GM23248 (cell line): ENCODE data around the gene SCN4B. TPM values are rescaled to one million over a fixed set of nuclear protein-coding genes. Genes with fewer than 3 reads are reported as not detected.
A peak's percentile ranks its signal among the peaks of the same experiment; 100 is the strongest.

Experiments
- DNase-seq: peaks from one replicate; pipeline ENCODE4 v3.0.0-alpha.2; 2015
- H2AFZ ChIP-seq: fragments of 200-600 bp; sonication (generic); 2 replicates; pipeline ENCODE4 v1.6.1; 2016; ENCODE audit warnings: antibody characterized with exemption
- H3F3A ChIP-seq: fragments of 200-600 bp; sonication (generic); 2 replicates; pipeline ENCODE4 v1.6.1; 2016; ENCODE audit warnings: mild to moderate bottlenecking, antibody characterized with exemption, mixed run types; ENCODE audit not compliant: insufficient read depth
- H3K27ac ChIP-seq: fragments of 200-600 bp; sonication (generic); 2 replicates; pipeline ENCODE4 v1.5.1; 2016; ENCODE audit warnings: mild to moderate bottlenecking
- H3K27me3 ChIP-seq: fragments of 200-600 bp; sonication (generic); replicated peaks from 2 replicates; pipeline ENCODE4 v1.6.1; 2016; ENCODE audit warnings: mild to moderate bottlenecking; ENCODE audit not compliant: insufficient read depth
- H3K36me3 ChIP-seq: fragments of 200-600 bp; sonication (generic); 2 replicates; pipeline ENCODE4 v1.6.1; 2016; ENCODE audit warnings: low read depth, mild to moderate bottlenecking
- H3K4me1 ChIP-seq: fragments of 200-600 bp; sonication (generic); 2 replicates; pipeline ENCODE4 v1.6.1; 2016; ENCODE audit warnings: mild to moderate bottlenecking; ENCODE audit not compliant: insufficient read depth
- H3K4me2 ChIP-seq: fragments of 200-600 bp; sonication (generic); one replicate; pipeline ENCODE4 v1.6.1; 2016; ENCODE audit warnings: mild to moderate bottlenecking; ENCODE audit not compliant: unreplicated experiment
- H3K4me3 ChIP-seq: fragments of 200-600 bp; sonication (generic); 2 replicates; pipeline ENCODE4 v1.5.1; 2016; ENCODE audit warnings: mild to moderate bottlenecking
- H3K79me2 ChIP-seq: fragments of 200-600 bp; sonication (generic); 2 replicates; pipeline ENCODE4 v1.6.1; 2016; ENCODE audit warnings: mild to moderate bottlenecking; ENCODE audit not compliant: insufficient read depth
- H3K9ac ChIP-seq: fragments of 200-600 bp; sonication (generic); 2 replicates; pipeline ENCODE4 v1.6.1; 2016; ENCODE audit warnings: mild to moderate bottlenecking
- H3K9me2 ChIP-seq: fragments of 200-600 bp; sonication (generic); 2 replicates; pipeline ENCODE4 v1.6.1; 2016; ENCODE audit warnings: mixed run types, mild to moderate bottlenecking, moderate library complexity; ENCODE audit not compliant: insufficient read depth
- H3K9me3 ChIP-seq: fragments of 200-600 bp; sonication (generic); one replicate; pipeline ENCODE4 v1.6.1; 2017; ENCODE audit warnings: low read depth
- H4K20me1 ChIP-seq: fragments of 200-600 bp; sonication (generic); 2 replicates; pipeline ENCODE4 v1.6.0; 2016; ENCODE audit not compliant: insufficient read depth
- EZH2 ChIP-seq: fragments of 200-600 bp; sonication (generic); IDR thresholded peaks from 2 replicates; pipeline ENCODE4 v1.6.1; 2018; ENCODE audit warnings: antibody characterized with exemption, mild to moderate bottlenecking; ENCODE audit not compliant: insufficient read depth, poor library complexity, severe bottlenecking
- EZH2phosphoT487 ChIP-seq: fragments of 200-600 bp; sonication (generic); IDR thresholded peaks from 2 replicates; pipeline ENCODE4 v1.6.1; 2018; ENCODE audit warnings: antibody characterized with exemption, moderate library complexity, mild to moderate bottlenecking, low read depth; ENCODE audit not compliant: insufficient read depth
- WGBS, 2 experiments: methylation state at CpG; one replicate each; pipeline ENCODE4 v1.1.6; 2015 to 2017; ENCODE audit warnings: low lambda C conversion rate in 2 of 2, low coverage in 1 of 2; ENCODE audit errors: missing lambda C conversion rate in 2 of 2; 5-methylcytosine and 5-hydroxymethylcytosine counted together
- in situ Hi-C: fragments of 300-500 bp; cut with MboI; formaldehyde crosslinking; loops from 2 replicates; pipeline ENCODE4 v1.15.0; 2020
- polyA plus RNA-seq: library from polyadenylated mRNA; unstranded; fragments of >200 nt; fragmentation: Nextera tagmentation; extraction: Ambion mirVana; gene quantifications from 2 replicates; pipeline ENCODE4 v1.2.1, GENCODE V29; 2016
- total RNA-seq: library from RNA; depleted of rRNA; stranded (reverse); fragments of >200 nt; shearing (Covaris generic); gene quantifications from 2 replicates; pipeline ENCODE4 v1.2.3, GENCODE V29; 2014

The SCN4B gene
- total and polyA plus RNA-seq, 2 experiments from 2014 or later, result not detected

DNA sequence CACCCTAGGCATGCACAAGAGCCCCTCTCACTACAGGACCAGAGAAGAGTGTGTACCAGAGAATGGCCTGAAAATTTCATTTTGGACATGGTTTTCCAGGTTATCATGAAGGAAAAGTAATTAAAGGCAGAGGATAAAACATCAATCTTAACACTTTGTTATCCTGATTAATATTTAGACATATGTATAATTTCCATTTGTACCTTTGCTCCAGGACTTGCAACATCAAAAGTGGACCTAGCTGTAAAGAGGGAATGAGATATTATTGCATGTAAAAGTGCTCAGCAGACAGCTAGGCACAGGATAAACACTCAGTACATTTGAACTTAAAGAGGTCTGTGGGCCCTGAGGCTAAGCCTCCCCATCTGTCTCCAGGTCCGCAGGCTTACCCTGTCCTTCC, 2.0 kb upstream of the SCN4B start:
- H3K4me3 ChIP-seq, result no peak overlapping the region
- H3K79me2 ChIP-seq, result no peaks in the 10 kb centered on the region
- no peaks in the 10 kb centered on the region for H3F3A ChIP-seq
- no peak overlapping the region for H3K9ac ChIP-seq
- no peak overlapping the region for H3K27ac ChIP-seq
- no peak overlapping the region for H2AFZ ChIP-seq
- no peaks in the 10 kb centered on the region for H3K9me2 ChIP-seq
- H3K27me3 ChIP-seq, result peaks cover 77% of the 10 kb centered on the region
- no peaks in the 10 kb centered on the region for H3K36me3 ChIP-seq
- H3K4me2 ChIP-seq, result no peak overlapping the region
- no peaks in the 10 kb centered on the region for H3K9me3 ChIP-seq
- TF ChIP-seq EZH2phosphoT487, result no peak
- TF ChIP-seq EZH2, result no peak
- no peaks in the 10 kb centered on the region for H4K20me1 ChIP-seq
- 89% methylated on average over 1 of the region's 1 CpG for WGBS, 2 experiments
- H3K4me1 ChIP-seq, result no peaks in the 10 kb centered on the region
- DNase-seq, result no peak
- in situ Hi-C loops, result no loop called here

DNA sequence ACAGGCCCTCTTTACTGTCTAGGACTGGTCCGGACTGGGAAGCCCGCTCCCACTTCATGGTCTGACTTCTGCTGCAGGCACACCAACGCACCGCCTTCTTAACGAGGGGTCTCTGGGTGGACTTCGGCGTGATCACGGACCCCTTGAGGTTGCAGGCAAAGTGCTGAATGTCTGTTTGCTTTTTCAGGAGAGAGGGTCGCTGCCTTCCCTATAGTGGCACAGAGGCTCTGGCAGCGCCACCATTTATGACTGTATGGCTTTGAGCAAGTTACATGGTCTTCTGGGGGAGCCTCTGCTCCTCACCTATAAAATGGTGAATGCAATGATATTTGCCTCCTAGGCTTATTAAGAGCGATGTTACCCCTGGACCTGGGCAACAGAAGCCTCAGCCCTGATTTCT, 1.4 kb upstream of the SCN4B start:
- H3K79me2 ChIP-seq, result no peaks in the 10 kb centered on the region
- no peaks in the 10 kb centered on the region for H3K36me3 ChIP-seq
- no peak overlapping the region for H3K4me2 ChIP-seq
- WGBS, 2 experiments, result 83 to 86% methylated on average over 11 of the region's 11 CpGs
- H3K9me3 ChIP-seq, result no peaks in the 10 kb centered on the region
- H2AFZ ChIP-seq, result no peak overlapping the region
- no peak overlapping the region for H3K4me3 ChIP-seq
- in situ Hi-C loops, result no loop called here
- no peak overlapping the region for H3K27ac ChIP-seq
- TF ChIP-seq EZH2 (no peak), EZH2phosphoT487 (no peak)
- H3F3A ChIP-seq, result no peaks in the 10 kb centered on the region
- H3K4me1 ChIP-seq, result no peaks in the 10 kb centered on the region
- no peaks in the 10 kb centered on the region for H3K9me2 ChIP-seq
- no peaks in the 10 kb centered on the region for H4K20me1 ChIP-seq
- DNase-seq, result no peak
- peaks cover 76% of the 10 kb centered on the region for H3K27me3 ChIP-seq
- no peak overlapping the region for H3K9ac ChIP-seq

DNA sequence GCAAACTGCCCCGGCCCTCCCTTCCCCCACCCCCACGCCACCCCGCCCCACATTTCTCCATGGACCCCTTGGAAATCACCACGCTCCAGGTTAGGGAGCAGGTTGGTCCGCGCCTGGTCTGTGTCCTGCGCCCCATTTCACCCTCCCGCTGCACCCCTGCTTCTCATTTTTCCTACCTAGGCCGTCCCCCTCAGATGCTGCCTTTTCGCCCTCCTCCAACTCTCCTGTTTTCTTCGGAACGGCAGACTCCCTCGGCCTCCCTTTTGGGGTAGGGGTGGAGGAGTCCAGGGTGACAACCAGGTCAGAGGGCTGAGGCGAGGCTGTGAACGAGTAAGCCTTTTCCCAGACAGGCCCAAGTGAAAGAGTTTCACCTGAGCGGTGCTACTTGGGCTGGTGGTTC, 893 bp upstream of the SCN4B start:
- H2AFZ ChIP-seq, result no peak overlapping the region
- H3K36me3 ChIP-seq, result no peaks in the 10 kb centered on the region
- WGBS, 2 experiments, result 34 to 36% methylated on average over 16 of the region's 16 CpGs
- H3K4me2 ChIP-seq, result no peak overlapping the region
- H3F3A ChIP-seq, result no peaks in the 10 kb centered on the region
- H3K9me2 ChIP-seq, result no peaks in the 10 kb centered on the region
- no peak for TF ChIP-seq EZH2
- no peak for TF ChIP-seq EZH2phosphoT487
- in situ Hi-C loops, result no loop called here
- peak overlapping the region; percentile 68; the same call in 1 of the 2 replicates for H3K4me3 ChIP-seq
- no peak for DNase-seq
- H3K9me3 ChIP-seq, result no peaks in the 10 kb centered on the region
- H4K20me1 ChIP-seq, result no peaks in the 10 kb centered on the region
- peaks cover 73% of the 10 kb centered on the region for H3K27me3 ChIP-seq
- no peak overlapping the region for H3K9ac ChIP-seq
- H3K79me2 ChIP-seq, result no peaks in the 10 kb centered on the region
- no peaks in the 10 kb centered on the region for H3K4me1 ChIP-seq
- no peak overlapping the region for H3K27ac ChIP-seq

DNA sequence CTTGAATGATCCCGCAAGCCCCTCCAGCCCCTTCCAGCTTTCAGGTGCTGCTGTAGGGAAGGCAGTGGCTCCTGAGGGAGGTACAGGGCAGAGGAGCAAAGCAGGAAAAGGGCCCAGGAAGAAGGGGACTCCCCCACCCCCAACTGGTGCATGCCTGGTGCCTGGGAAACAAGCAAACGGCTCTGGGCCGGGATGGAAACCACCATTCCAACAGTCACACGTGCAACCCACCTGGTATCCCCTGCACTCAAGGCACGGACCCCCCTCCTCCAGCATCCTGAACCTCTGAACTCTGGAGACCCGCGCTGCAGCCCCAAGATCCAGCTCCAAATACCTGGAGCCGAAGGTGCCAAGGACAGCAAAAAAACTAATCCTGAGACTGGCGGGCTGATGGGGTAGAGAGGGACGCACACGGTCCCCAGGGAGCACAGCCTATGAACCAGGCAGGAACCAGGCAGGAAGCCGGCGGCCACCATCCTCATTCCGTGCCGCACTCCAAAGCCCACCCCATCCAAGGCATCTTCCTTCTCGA, 537 bp downstream of the SCN4B start:
- H3K79me2 ChIP-seq, result no peaks in the 10 kb centered on the region
- no peaks in the 10 kb centered on the region for H3K9me3 ChIP-seq
- H3K27me3 ChIP-seq, result peaks cover 76% of the 10 kb centered on the region
- no peaks in the 10 kb centered on the region for H3K4me1 ChIP-seq
- no peak for DNase-seq
- no peak overlapping the region for H3K27ac ChIP-seq
- no peaks in the 10 kb centered on the region for H3K9me2 ChIP-seq
- TF ChIP-seq EZH2, result no peak
- 0 out of 2 replicates have a peak, but pooled peaks have one; percentile 17 for TF ChIP-seq EZH2phosphoT487
- H3K36me3 ChIP-seq, result no peaks in the 10 kb centered on the region
- H4K20me1 ChIP-seq, result no peaks in the 10 kb centered on the region
- no peak overlapping the region for H2AFZ ChIP-seq
- in situ Hi-C loops, result no loop called here
- no peak overlapping the region for H3K9ac ChIP-seq
- no peak overlapping the region for H3K4me3 ChIP-seq
- no peak overlapping the region for H3K4me2 ChIP-seq
- H3F3A ChIP-seq, result no peaks in the 10 kb centered on the region
- 34 to 37% methylated on average over 16 of the region's 16 CpGs for WGBS, 2 experiments

DNA sequence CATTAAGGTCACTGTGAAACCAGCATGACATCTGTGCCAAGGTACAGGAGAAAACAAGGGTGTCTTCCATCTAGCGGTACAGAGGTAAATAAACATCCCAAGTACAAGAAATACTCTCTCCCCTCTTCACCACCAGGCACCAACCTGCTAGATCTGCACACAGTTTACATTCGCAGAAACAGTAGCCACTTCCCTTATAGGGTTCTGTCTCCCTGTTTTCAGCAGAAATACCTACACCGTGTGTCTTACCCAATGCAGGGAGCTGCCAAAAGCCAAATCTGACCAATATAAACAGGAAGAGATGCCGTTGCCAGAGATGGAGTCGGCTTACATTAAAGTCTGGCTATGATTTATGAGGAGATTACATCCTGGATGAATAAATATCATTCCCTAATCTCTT, 1.2 kb downstream of the SCN4B start:
- no peak for TF ChIP-seq EZH2
- TF ChIP-seq EZH2phosphoT487, result no peak
- no peaks in the 10 kb centered on the region for H4K20me1 ChIP-seq
- DNase-seq, result no peak
- H3K4me2 ChIP-seq, result no peak overlapping the region
- H3K4me1 ChIP-seq, result no peaks in the 10 kb centered on the region
- in situ Hi-C loops, result no loop called here
- peaks cover 76% of the 10 kb centered on the region for H3K27me3 ChIP-seq
- WGBS, 2 experiments, result 58 to 63% methylated on average over 5 of the region's 5 CpGs
- no peak overlapping the region for H2AFZ ChIP-seq
- no peaks in the 10 kb centered on the region for H3K36me3 ChIP-seq
- no peaks in the 10 kb centered on the region for H3F3A ChIP-seq
- no peak overlapping the region for H3K4me3 ChIP-seq
- no peak overlapping the region for H3K27ac ChIP-seq
- no peaks in the 10 kb centered on the region for H3K79me2 ChIP-seq
- no peaks in the 10 kb centered on the region for H3K9me3 ChIP-seq
- no peak overlapping the region for H3K9ac ChIP-seq
- no peaks in the 10 kb centered on the region for H3K9me2 ChIP-seq
